Esophagus mucosa (tissue), 1 donor: ENCODE data around the gene RYR1. TPM values are rescaled to one million over a fixed set of nuclear protein-coding genes. Genes with fewer than 3 reads are reported as not detected.
A peak's percentile ranks its signal among the peaks of the same experiment; 100 is the strongest.

Experiments
- ATAC-seq: fragments of 200-7000 bp; cut with Tn5 transposase; one replicate; pipeline ENCODE4 v1.9.1; 2020
- total RNA-seq: library from RNA; stranded (reverse); gene quantifications from one replicate; pipeline ENCODE4 v1.2.4, GENCODE V29; 2023
- donor health status: DM: yes; HTN: yes; CAD: no.

The RYR1 gene
- total RNA-seq: 6.4 TPM

DNA sequence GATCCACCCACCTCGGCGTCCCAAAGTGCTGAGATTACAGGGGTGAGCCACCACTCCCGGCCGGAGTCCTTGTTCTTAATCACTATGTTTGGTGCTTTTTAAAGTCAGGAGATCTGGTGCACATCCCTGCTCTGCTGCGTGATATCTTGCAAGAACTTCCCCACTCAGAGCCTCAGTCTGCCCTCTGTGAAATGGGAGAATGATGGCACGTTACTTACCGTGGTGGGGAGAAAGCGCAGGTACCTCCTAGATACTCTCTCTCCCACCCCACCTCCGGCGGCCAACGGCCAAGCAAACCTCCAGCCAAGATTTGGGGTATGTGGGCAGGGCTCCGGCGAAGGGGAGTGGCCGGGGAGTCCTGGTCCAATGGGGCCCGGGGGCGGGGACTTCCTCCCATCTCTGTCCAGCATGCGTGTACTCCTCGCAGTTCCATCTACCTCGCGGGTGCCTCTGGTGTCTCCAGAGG lies at the start of gene RYR1:
Gene RYR1 (plus strand): TSS at position 424 of the 466 bp plus-strand sequence. CDS start 139 bp downstream, outside the sequence.
- peak; percentile 60 for ATAC-seq

DNA sequence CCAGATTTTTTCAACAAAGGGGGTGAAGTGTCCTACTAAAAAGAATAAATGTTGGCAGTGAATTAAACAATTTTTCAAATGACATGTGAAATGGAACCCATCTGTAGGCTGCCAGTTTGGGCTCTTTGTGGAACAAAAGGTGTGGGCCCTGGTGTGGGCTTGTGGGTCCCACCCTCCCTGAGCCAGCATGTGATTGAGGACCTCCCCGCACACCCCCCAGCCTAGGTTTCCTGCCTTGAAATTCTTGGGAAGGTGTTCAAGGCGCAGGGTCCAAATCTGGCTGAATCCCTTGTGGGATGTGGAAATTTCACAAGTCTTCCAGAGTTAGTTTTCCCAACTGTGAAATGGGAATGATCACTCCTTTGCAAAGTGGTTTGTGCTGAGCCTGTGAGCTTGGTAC lies 49.7 kb upstream of the RYR1 start:
- no peak for ATAC-seq

DNA sequence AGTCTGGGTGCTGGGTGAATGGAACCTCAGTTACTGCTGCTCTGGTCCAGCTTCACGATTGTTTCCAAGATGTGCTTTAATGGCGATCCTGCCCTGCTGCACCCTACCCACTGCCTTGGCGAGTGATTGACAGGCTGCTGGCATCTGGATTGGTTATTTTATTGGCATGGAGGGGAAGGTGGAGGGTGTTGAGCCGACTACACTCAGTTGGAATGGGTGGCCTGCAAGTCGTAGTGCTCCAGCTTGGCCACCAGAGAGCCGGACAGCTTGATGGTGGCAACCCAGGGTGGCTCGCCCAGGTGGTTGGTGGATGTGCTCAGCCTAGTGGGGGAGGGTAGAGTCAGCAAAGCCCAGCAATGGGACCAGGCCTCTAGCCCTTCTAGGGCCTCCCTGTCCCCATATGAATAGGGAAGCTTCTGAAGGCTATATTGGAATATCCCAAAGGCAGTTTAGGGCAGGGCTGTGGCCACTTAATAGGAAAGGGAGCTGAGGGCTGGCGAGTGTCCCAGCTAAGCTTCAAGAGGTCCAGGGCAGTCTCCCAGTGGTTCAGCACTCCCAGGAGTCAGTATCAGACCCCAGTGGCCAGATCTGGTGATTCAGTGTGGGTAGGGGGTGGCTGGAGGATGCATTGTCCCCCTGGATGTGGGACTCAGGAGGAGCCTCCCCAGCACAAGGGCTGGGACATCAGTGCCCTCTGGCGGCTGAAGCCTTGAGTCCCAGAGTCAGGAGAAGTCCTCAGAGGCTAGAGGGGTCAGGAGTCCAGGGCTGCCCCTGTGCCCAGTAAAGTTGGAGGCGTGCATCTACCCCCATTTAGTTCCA lies 49.1 kb upstream of the RYR1 start:
- ATAC-seq: no peak

DNA sequence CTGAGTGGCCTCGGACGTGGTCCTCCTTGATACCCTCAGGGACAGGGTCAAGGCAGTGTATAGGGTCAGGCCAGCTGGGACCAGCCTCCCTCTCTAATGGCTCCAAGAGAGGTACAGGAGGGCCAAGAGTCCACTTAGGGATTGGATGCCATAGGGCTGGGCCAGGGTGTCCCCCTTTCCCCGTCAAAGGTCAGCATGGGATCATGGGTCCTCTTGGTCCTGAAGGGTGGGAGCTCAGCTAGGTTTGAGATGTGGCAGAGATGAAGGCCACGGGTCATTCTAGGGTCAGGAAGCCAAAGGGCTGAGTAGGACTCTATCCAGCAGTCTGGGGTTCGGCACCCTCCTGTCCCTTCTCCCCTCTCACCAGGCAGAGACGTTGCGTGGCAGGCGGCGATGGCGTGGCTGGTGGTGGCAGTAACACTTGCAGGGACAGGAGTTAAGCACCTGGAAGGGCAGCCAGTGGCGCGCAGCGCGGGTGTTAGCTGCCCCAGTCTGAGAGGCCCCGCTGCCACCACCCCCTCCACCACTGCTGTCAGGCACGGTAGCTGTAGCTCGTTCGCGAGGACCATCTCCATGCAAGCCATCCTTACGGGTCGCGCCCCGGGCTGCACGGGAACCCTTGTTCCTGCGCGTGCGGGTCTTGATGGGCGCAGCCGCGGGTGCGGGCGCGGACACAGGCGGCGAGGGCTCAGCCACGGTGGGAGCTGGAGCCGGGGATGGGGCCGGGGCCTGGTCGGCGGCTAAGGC lies 48.3 kb upstream of the RYR1 start:
- ATAC-seq: no peak

DNA sequence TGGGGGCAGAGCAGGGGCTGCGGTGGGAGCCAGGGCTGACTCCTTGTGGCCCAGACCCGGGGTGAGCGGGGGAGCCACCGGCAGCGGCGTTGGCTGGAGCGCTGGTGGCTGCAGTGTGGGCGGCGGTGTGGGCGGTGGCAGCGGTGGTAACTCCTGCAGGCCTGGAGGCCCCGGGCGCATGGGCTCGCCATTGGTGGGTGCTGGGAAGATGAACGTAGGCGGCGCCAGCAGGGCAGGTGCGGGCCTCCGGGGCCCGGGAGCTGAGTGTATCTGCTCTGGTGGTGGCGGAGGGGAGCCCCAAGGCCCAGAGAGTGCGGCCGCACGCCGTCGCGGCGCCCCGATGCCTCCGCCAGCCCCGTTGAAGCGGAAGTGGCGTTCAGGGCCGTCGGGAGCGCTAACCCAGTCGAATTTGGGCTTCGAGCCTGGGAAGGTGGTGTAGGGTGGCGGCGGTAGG lies 47.7 kb upstream of the RYR1 start:
- no peak for ATAC-seq

DNA sequence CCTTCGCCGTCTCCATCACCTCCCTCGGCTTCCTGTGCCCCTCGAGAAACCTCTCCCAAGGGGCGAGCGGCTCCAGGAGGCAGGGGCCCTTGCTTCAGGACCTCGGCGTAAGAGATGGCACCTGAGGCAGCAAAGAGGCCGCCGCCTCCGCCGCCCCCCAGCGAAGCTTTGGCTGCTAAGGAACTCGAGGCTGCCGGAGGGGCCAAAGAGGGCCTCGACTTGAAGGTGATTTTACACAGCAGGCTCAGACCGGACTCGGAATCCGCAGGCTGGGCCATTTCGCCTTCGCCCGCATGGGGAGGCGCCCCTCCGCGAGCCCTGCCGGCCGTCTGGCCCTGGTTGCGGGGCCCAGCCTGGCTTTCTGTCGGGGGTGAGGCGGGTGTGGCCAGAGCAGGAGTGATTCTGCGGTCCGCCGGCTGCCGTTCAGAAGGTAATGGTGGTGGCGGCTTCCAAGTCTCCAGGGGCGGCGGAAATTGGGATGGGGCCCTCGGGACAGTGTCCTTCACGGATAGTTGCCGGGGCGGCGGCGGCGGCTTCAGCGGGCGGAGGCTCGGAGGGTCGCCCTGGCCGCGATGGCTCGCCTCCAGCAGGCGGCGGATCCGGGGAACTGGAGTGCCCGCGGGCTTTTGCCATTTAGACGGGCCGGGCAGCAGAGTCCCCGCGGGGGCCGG lies 47.1 kb upstream of the RYR1 start:
- no peak for ATAC-seq

DNA sequence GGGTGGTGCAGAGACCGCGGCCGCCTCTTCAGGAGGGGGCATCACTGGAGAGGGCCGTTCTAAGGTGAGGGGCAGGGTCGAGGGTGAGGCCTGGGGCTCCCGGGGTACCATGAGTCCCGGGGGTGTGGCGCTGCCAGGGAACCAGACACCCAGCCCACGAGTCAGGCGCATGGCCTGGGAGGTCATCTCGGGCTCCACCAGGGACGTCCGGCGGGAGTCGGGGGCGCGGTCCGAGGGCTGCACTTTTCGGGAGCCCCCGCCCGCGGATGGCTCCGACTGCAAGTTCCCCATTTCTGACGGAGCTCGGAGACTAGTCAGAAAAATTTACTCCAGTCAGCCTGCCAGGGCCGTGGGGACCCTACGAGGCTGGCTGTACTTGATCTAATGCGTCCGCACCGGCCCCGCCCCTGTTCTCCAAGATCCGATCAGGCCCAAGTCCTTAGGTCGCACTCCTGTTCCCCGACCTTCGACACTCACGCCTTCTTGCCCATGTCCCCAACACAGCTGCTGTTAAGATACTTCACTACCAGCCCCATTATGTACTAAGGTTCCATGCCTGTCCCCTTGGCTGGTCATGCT lies 46.4 kb upstream of the RYR1 start:
- peak; percentile 1 for ATAC-seq

DNA sequence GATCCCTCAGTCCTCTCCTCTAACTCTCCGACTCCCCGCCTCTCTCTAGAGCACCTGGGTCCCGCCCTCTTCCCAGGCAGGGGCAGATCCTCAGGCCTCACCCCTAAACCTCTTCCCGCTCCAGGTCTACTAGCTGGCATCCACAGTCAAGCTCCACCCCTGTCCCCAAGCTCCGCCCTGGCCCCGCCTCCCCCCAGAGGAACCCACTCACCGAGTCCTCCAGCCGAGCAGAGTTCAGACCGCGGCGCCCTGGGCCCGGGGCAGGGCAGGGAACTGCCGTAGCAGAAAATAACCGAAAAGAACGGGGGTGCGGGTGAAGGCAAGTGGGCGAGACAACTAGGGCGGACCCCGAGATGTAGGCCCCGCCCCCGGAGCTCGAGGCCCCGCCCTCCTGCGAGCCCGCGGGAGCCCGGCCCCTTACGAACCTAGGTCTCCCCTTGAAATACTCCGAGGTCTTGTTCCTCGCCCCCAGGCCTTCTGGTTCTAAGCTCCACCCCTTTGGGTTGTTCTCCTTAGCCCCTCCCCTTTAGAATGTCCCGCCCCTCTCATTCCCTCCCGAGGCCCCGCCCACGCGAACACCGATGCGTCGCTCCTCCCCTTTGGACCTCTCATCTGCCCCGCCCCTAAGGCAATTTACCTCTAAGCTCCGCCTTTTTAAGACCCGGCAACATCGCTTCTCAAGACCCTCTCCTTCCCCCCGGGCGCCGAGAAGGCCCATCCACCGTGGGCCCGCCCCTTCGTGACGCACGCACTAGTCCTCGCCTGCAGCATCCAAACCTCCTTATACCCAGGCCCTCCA lies 45.7 kb upstream of the RYR1 start, which contains the start of gene GGN:
Gene GGN (minus strand): TSS at position 485 of the 799 bp plus-strand sequence. CDS start 773 bp downstream, outside the sequence.
- ATAC-seq: peak; percentile 81

DNA sequence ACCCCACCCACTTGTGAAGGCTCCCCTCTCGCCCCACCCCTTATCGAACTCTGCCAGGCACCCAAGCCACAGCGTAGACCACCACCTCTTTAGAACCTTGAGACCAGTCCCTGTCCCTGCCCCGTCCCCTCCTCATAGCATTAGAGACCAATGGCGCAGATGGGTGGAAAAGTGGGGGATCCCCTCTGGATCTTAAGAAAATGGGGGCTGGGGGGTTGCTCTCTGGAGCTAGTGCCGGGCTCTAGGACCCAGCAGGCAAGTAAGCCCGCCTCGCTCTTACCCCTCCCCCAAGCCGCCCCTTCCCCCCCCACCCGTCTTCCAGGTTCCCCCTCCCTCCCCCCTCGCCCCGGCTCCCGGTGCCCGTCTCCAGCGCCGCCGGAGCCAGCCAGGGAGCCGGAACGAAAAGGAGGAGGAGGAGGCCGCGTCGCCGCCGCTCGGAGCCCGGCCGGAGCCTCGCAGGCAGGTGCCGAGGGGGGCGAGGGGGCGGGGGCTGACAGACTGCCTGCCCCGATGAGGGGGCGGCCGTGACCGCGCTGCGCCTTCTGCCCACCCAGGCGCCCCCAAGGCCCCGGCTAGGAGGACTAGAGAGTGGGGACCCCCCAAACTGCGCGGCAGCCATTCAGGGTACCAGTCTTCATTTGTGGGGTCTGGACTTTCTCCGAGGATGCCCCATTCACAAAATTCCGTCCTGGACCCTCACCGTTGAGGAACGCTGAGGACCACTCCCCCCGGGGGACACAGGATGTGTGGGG lies 45.0 kb upstream of the RYR1 start, which contains the start of gene SPRED3:
Gene SPRED3 (plus strand): TSS at position 349 of the 752 bp plus-strand sequence. CDS start 1,606 bp downstream, outside the sequence.
- ATAC-seq: peak; percentile 1

DNA sequence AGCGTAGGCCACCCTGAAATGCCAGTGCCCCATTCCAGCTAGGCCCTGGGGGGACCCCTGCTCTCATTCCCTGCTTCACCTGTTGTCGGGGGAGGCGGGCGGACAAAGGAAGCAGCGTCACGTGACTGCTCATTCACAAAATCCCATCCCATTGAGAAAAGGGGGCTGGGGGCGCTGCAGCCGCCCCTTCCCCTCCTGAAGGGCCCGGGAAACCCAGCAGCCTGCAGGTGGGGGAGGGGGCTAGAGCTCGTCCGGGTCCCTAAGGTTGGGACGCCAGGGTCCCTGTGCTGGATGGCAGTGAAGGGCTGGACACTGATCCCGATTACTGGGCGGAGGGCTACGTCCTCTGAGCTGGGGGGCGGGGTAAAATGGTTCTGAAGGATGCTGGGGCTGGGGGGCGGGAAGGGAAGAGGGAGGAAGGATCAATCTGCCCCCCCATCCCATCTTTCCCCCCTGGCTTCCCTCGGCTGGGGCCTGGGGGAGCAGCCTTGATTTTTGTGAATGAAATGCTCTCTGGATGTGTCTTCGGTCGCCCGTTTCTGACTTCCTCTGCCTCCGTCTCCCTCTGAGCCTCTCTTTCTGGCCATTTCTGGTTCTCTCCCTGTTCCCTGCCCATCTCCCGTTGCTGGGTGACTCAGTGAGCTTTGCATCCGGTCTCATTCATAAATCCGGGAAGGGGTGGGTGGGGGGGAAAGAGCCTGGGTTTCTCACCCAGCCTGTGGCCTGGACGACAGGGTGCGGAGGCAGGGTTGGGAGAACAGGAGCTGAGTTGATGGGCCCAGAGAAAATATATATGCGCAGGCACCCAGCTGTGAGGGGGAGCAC lies 44.2 kb upstream of the RYR1 start:
- no peak for ATAC-seq

DNA sequence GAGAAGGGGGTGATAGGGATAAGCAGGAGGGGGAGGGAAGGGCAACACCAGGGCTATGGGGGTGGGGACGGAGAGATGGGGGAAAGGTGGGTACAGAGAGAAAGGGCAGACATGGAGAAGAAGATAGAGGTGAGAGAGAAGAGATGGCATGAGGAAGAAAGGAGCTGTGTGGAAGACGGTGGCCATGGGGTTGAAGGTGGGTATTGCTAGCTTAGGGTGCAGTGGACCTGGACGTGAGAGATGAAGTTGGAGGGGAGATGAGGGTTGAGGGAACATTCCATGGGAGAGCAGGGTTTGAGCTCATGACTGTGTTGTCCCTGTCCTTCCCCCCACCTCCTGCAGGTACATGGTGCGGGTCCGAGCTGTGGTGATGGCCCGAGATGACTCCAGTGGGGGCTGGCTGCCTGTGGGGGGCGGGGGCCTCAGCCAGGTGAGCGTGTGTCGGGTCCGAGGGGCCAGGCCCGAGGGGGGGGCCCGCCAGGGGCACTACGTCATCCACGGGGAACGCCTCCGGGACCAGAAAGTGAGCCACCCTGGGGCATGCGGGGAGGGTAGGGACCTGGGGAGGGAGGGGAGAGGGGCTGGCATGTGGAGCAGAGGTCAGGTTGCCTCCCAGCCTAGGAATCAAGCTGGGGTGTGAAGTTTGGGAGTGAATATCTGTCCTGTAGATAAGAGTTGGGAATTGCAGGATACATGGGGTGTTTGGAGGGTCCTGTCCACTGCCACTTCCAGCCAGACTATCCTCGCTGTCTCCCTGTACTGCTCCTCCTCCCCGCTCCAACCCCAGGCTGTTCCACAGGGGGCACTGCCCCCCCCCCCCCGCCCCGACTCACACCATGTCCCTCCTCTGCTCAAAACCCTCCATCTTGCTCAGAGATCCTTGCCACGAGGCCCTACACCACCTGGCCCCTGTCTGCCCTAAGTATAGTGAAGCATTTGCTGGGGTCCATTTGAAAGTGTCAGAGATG lies 43.2 kb upstream of the RYR1 start:
- ATAC-seq: no peak

DNA sequence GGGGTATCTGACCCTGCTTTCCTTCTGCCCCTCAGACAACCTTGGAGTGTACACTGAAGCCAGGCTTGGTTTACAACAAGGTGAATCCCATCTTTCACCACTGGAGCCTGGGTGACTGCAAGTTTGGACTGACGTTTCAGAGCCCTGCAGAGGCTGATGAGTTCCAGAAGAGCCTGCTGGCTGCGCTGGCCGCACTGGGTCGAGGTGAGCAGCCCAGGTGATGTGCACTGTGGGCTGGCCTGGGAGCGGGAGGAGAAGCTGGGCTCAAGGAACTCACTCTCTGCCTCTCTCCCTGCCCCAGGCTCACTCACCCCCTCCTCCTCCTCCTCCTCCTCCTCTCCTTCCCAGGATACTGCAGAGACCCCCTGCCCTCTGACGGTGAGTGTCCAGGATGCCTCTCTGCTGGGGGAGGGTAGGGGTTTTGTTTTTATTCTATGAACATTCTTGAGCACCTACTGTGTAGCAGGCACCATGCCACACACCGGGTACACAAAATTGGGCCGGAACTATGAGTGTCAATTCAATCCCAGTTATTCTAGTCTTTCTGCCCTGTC lies 41.5 kb upstream of the RYR1 start:
- no peak for ATAC-seq

DNA sequence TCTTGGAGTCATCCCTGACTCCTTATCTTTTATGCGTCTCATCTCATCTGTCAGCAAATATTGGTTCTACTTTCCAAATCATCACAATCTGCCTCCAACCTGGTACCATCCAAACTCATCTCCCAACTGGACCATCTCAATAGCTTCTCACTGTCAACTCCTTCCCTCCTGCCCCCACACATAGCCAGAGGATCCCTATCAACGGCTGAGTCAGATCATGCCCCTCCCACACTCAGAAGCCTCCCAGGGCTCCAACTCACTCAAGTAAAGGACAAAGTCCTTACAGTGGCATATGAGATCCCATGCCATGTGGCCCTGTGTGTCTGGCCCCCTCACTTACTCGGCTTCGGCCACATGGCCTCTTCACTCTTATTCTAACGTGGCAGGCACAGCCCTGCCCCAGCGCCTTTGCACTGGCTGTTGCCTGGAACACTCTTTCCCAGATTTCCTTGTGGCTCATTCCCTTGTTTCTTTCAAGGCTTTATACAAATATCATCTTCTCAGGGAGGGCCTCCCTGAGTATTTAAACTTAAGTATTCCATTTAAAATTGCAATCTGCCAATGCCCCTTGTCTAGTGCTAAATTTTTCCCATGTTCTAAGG lies 40.7 kb upstream of the RYR1 start:
- ATAC-seq: no peak

DNA sequence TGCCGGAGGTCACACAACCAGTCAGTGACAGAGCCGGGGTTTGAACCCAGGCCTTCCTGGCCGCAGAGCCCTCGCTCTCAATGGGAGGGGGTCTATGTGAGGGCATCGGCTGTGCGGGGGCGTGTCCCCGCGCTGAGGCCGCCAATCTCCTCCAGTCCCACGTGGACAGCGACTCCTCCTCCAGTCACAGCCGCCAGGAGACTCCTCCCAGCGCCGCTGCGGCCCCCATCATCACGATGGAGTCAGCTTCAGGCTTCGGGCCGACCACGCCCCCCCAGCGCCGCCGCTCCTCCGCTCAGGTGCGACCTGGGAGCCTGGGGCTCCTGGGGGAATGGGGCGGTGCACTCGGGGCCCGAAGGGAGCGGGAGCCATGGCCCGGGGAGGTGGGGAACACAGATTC lies 39.0 kb upstream of the RYR1 start:
- ATAC-seq: peak; percentile 34

DNA sequence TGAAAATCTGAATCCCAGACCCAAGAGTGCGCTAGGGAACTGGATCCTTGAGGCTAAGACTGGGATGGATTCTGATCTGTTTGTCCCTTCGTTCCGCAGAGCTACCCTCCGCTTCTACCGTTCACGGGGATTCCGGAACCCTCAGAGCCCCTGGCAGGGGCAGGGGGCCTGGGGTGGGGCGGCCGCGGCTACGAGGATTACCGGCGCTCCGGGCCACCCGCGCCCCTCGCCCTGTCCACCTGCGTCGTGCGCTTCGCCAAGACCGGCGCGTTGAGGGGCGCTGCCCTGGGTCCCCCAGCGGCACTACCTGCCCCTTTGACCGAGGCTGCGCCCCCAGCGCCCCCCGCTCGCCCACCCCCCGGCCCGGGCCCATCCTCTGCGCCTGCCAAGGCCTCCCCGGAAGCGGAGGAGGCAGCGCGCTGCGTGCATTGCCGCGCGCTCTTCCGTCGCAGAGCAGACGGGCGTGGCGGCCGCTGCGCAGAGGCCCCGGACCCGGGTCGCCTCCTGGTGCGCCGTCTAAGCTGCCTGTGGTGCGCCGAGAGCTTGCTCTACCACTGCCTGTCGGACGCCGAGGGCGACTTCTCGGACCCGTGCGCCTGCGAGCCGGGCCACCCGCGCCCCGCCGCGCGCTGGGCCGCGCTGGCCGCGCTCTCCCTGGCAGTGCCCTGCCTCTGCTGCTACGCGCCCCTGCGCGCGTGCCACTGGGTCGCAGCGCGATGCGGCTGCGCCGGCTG lies 37.9 kb upstream of the RYR1 start:
- peak; percentile 27 for ATAC-seq

DNA sequence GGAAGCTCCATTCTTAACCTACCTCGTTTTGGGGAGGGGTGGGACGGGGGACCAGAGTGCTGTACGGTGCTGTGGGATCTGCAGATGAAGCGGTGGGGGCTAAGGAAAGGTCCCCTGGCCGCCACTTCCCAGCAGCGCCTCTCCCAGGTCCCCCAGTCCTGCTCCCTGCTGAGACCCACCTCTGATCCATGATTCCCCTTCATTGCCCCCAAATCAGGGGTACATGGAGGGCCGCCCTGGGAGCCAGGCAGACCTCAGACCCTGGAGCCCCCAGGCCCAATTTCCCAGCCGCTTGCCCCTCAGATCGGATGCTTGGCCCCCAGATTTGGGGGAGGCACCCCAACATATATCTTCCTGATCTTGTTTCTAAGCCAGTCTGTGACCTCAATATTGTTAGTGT lies 34.4 kb upstream of the RYR1 start:
- no peak for ATAC-seq

DNA sequence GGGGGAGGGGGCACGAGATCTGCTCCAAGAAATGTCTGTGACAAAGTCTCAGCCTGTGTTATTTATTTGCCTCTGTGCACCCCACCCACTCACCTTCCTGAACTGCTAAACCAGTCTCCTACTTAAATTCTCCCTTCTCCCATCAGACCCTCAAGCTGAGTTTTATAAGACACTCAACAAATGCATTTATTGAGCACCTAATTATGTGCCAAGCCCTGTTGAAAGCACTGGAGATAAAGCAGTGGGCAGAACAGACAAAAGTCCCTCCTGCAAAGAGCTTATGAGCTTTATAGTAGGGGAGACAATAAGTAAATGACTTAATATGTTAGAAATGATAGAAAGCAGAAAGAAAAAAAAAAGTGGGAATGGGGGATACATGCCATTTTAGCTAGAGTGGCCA lies 34.0 kb upstream of the RYR1 start:
- ATAC-seq: no peak
